HG03025 (cell line): ENCODE measurements around the gene TBC1D3K.
"Not testable (repeated sequence)": the region's sequence is repeated elsewhere in the genome, so short reads cannot be mapped to it uniquely, and the experiment has no call there.

Source experiments
- ATAC-seq: cut with Tn5 transposase; IDR thresholded peaks from one replicate; pipeline ENCODE4 v1.9.1; 2021; ENCODE audit warnings: mild to moderate bottlenecking, moderate library complexity; ENCODE audit not compliant: unreplicated experiment, low FRiP score

TBC1D3K gene

GRCh38 chr17:37924115-37924514, at the start of gene TBC1D3K:
Gene TBC1D3K (plus strand): TSS chr17:37924415. CDS start chr17:37926000, 1,585 bp downstream.
- ATAC-seq: not testable (repeated sequence)

DNA sequence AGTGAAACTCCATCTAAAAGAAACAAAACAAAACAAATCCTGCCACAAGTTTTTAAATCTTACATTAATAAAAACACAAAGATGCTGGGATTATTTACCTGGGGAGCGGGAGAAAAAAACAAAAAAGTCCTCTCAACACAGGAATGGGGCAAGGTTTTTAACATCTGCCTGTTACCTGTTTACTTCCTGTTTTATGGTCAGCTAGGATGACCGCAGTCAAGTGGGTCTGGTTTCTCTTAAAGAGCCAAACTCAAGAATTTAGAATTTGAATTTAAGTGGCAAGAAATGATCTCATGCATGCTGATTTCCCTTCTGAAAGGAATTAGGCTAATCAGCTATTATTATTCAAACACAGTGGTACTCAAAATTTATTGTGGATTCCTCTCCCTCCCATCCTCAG, 39.7 kb upstream of the TBC1D3K start:
- no peak for ATAC-seq

DNA sequence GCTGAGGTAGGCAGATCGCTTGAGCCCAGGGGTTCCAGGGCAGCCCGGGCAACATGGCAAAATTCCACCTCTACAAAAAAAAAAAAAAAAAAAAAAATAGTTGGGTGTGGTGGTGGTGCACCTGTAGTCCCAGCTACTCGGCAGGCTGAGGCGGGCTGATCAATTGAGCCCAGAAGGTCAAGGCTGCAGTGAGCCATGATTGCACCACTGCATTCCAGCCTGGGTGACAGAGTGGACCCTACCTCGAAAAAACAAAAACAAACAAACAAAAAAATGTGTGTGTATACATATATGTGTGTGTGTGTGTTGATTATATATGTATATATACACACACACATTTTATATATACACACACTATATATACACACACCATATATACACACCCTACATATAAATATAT, 39.1 kb upstream of the TBC1D3K start:
- ATAC-seq: no peak

GRCh38 chr17:37888881-37889280, 35.3 kb upstream of the TBC1D3K start:
- ATAC-seq: no peak

DNA sequence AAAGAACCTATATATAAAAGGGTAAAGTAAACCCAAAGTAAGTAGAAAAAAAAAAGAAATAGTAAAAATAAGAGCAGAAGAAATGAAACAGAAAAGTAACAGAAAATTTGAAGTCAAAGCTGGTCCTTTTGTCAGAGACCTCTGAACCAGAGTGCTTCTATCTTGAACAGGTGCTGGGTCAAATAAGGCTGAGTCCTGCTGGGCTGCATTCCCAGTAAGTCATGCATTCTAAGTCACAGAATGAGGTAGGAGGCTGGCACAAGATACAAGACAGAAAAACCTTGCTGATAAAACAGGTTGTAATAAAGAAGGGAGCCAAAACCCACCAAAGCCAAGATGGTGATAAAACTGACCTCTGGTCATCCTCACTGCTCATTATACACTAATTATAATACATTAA, 27.3 kb upstream of the TBC1D3K start:
- ATAC-seq: not testable (repeated sequence)
